ENCODE data around the gene MAPKAP1. TPM values are rescaled to one million over a fixed set of nuclear protein-coding genes. Genes with fewer than 3 reads are reported as not detected.
"Not testable (repeated sequence)": the region's sequence is repeated elsewhere in the genome, so short reads cannot be mapped to it uniquely, and the experiment has no call there.

MAPKAP1 gene
- total and polyA plus RNA-seq, 3 experiments from 2014 or later, result 64.7 to 119 (median 111) TPM

DNA sequence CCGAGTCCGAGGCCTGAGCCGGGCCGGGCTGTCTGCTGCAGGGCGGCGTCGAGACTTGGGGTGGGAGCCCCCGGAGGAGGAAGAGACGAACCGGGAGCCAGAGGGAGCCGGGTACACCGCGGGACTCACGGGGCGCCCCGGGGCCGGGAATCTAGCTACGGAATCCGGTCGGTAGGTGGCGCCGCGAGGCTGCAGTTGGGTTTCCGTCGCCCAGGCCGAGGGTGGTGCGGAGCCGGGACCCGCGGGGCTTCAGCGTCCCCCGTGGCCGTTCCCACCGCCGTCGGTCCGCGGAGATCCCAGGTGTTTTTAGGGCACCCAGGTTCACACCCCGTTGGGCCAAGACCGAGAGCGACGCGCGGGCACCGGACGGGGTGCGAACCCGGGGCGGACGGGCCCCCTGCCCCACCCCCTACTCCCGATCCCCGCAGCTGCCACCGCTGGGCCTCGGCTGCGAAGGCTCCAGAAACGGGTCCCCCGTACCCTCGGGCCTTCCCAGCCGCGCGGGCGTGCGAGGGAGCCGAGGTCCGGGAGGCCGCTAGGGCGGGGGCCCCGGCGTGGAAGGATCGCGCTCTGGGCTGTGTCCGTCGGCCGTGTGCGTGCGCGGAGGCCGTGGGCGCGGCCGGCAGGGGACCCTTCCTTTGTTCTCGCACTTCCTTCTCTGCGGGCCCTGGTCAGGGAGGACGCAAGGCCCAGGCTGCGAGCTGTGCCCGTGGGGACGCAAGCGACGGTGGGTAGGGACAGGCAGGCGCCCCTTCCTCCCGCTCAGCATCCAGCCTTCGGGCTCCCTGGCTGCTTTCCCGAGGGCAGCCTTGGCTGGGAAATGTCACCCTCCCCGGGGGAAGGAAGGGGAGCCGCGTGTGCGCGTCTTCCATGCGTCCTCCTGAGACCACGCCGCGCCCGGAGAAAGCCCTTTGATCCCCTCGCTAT is 298.8 kb downstream of the MAPKAP1 start:
- no peaks in the 10 kb centered on the region for H3K9me3 Mint-ChIP-seq
- H3K4me3 Mint-ChIP-seq, result peak overlapping the region in 6 of 7 donors; percentile 44 to 79 (median 70)
- H3K27ac Mint-ChIP-seq, result no peak overlapping the region
- H3K36me3 Mint-ChIP-seq, result peaks cover 0 to 3% (median 0%) of the 10 kb centered on the region in 3 donors
- Histone ChIP-seq H3K36me3 (ENCODE audit: insufficient read depth, low read length) (no peaks in the 10 kb centered on the region), H3K27me3 (ENCODE audit: insufficient read depth, low read length, poor library complexity, severe bottlenecking) (no peaks in the 10 kb centered on the region), H3K27ac (ENCODE audit: low read depth, low read length) (no peak overlapping the region), H3K4me3 (ENCODE audit: low read length) (peak overlapping the region; percentile 49), H3K4me1 (ENCODE audit: insufficient read depth, low read length) (no peaks in the 10 kb centered on the region), H3K9me3 (ENCODE audit: low read length) (no peaks in the 10 kb centered on the region)
- POLR2A ChIA-PET, result no interaction called here
- peak; percentile 48 to 76 (median 64) for DNase-seq
- H3K4me1 Mint-ChIP-seq, result peaks cover 6 to 16% (median 7%) of the 10 kb centered on the region in 3 donors
- CTCF ChIA-PET, result interaction anchor here (0.8 to 2.9 kb wide), 13 partner anchors 8 to 1093 kb away, joined by 3 to 22 read pairs (median 4); no protein-coding TSS in a partner anchor
- peaks cover 8 to 36% of the 10 kb centered on the region in 2 donors for H3K27me3 Mint-ChIP-seq

DNA sequence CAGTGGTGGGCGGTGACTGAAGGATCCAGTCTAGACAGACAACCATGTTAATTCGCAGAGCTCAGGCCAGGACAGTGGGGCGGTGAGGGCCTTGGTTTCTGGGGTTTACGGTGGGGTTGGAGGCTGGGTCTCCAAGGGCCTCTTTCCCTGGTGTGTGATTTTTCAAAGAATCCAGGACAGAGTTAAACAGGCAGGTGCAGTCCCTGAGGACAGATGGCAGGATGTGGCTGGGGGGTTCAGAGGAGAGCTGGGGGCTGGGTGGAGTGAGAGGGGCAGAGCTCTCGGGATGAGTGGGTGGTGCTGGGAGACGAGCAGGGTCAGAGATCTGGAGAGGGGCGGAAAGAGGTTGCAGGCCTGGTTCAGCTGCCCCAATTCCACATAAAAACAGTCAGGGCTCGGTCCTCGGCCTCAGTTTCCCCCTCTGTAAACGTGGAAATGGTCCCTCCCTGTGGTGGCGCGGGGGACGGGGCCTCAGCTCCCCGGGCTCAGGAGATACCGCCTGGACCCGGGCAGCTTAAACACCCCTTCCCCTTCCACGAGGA is 299.5 kb downstream of the MAPKAP1 start:
- peaks cover 0 to 3% (median 0%) of the 10 kb centered on the region in 3 donors for H3K36me3 Mint-ChIP-seq
- H3K27ac Mint-ChIP-seq, result no peak overlapping the region
- no peak for DNase-seq
- ChIA-PET CTCF (interaction anchor here (0.8 to 2.9 kb wide), 13 partner anchors 8 to 1093 kb away, joined by 3 to 22 read pairs (median 4); no protein-coding TSS in a partner anchor), POLR2A (no interaction called here)
- no peaks in the 10 kb centered on the region for H3K9me3 Mint-ChIP-seq
- H3K4me3 Mint-ChIP-seq, result peak overlapping the region in 5 of 7 donors; percentile 63 to 83 (median 72)
- H3K4me1 Mint-ChIP-seq, result peaks cover 6 to 16% (median 7%) of the 10 kb centered on the region in 3 donors
- Histone ChIP-seq H3K4me3 (ENCODE audit: low read length) (no peak overlapping the region), H3K9me3 (ENCODE audit: low read length) (no peaks in the 10 kb centered on the region), H3K4me1 (ENCODE audit: insufficient read depth, low read length) (no peaks in the 10 kb centered on the region), H3K36me3 (ENCODE audit: insufficient read depth, low read length) (no peaks in the 10 kb centered on the region), H3K27ac (ENCODE audit: low read depth, low read length) (no peak overlapping the region), H3K27me3 (ENCODE audit: insufficient read depth, low read length, poor library complexity, severe bottlenecking) (no peaks in the 10 kb centered on the region)
- peaks cover 8 to 36% of the 10 kb centered on the region in 2 donors for H3K27me3 Mint-ChIP-seq

DNA sequence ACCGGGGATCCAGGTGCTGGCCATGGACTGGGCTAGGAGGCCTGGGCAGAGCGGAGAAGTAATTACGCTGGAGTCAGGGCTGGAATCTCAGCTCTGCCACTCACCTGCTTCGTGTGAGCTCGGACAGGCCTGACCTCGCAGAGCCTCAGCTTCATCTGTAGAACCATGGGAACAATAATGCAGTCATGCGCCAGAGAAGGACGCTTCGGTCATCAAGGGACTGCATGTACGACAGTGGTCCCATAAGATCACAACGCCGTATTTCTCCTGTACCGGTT is 300.3 kb downstream of the MAPKAP1 start:
- no peak overlapping the region for H3K27ac ChIP-seq (ENCODE audit: low read depth, low read length)
- no peaks in the 10 kb centered on the region for H3K27me3 ChIP-seq (ENCODE audit: insufficient read depth, low read length, poor library complexity, severe bottlenecking)
- DNase-seq, result no peak
- H3K4me3 Mint-ChIP-seq, result peak overlapping the region in 4 of 7 donors; percentile 35 to 80 (median 70)
- no peaks in the 10 kb centered on the region for H3K4me1 ChIP-seq (ENCODE audit: insufficient read depth, low read length)
- H3K27me3 Mint-ChIP-seq, result peaks cover 7 to 36% of the 10 kb centered on the region in 2 donors
- H3K36me3 ChIP-seq (ENCODE audit: insufficient read depth, low read length), result no peaks in the 10 kb centered on the region
- no peak overlapping the region for H3K4me3 ChIP-seq (ENCODE audit: low read length)
- no peaks in the 10 kb centered on the region for H3K9me3 ChIP-seq (ENCODE audit: low read length)
- ChIA-PET POLR2A (no interaction called here), CTCF (interaction anchor here (1.1 to 2.9 kb wide), 3 partner anchors 15 to 1084 kb away, joined by 3 to 22 read pairs (median 10); no protein-coding TSS in a partner anchor)
- no peaks in the 10 kb centered on the region for H3K9me3 Mint-ChIP-seq
- H3K27ac Mint-ChIP-seq, result no peak overlapping the region
- peaks cover 6 to 16% (median 7%) of the 10 kb centered on the region in 3 donors for H3K4me1 Mint-ChIP-seq
- H3K36me3 Mint-ChIP-seq, result peaks cover 0 to 3% (median 0%) of the 10 kb centered on the region in 3 donors

DNA sequence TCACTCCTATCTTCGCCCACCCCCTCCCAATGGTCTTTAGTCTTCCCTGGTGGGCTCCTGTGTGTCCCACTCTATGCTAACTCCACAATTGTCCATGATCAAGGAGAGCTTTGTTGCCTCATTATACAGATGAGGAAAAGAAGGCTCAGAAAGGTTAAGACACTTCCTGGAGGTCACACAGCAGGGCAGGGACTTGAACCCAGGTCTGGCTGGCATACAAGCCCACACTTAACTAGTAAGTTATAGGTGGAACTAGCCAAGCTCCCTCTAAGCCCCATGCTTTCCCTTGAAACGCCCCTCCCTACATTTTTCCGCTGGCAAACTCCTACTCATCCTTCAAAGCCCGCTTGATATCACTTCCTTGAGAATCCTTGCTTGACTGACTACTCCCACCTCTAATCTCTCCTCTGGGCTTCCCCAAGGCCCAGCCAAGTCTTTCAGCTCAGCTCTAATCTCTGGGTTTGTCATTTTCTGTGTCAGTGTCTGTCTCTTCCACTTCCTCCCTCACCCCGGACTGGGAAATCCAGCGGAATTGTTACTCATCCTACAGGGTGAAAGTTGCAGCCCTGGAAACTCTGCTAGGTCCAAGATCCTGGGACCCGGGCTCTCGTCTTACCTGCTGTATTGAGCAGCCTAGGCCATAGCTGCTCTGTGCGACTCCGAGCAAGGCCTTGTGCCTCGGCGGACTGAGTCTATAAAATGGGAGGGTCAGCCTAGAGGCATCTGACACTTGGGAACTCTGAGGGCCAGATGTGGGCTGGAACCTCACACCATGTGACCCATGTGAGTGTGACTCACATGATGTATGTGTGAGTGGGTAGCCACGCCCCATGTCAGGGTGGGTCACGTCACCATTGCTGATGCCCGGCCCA is 300.8 kb downstream of the MAPKAP1 start:
- Mint-ChIP-seq H3K36me3 (peaks cover 0 to 3% (median 0%) of the 10 kb centered on the region in 3 donors), H3K4me1 (peaks cover 6 to 16% (median 7%) of the 10 kb centered on the region in 3 donors), H3K4me3 (peak overlapping the region in 3 of 7 donors; percentile 35 to 80 (median 69)), H3K27me3 (peaks cover 7 to 33% of the 10 kb centered on the region in 2 donors), H3K27ac (peak overlapping the region in 1 of 8 donors; percentile 79), H3K9me3 (no peaks in the 10 kb centered on the region)
- ChIA-PET POLR2A (no interaction called here), CTCF (interaction anchor here (2.9 kb wide), 1 partner anchor 822 kb away, joined by 22 read pairs; no protein-coding TSS in a partner anchor)
- no peaks in the 10 kb centered on the region for H3K4me1 ChIP-seq (ENCODE audit: insufficient read depth, low read length)
- no peaks in the 10 kb centered on the region for H3K36me3 ChIP-seq (ENCODE audit: insufficient read depth, low read length)
- no peak overlapping the region for H3K27ac ChIP-seq (ENCODE audit: low read depth, low read length)
- H3K27me3 ChIP-seq (ENCODE audit: insufficient read depth, low read length, poor library complexity, severe bottlenecking), result no peaks in the 10 kb centered on the region
- H3K9me3 ChIP-seq (ENCODE audit: low read length), result no peaks in the 10 kb centered on the region
- DNase-seq, result no peak
- H3K4me3 ChIP-seq (ENCODE audit: low read length), result no peak overlapping the region

DNA sequence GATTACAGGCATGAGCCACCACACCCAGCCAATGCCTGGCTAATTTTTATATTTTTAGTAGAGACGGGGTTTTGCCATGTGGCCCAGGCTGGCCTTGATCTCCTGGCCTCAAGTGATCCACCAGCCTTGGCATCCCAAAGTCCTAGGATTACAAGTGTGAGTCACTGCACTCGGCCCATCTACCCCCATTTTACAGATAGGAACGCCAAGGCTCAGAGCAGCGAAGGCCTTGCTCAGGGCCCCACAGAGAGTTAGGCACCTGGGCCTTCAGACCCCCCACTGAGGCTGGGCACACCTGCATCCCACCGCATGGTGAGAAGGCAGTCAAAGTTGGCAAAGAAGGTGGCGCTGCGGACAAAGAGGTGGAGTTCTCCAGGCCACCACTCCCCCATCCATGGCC is 302.3 kb downstream of the MAPKAP1 start:
- peaks cover 4 to 12% (median 4%) of the 10 kb centered on the region in 3 donors for H3K4me1 Mint-ChIP-seq
- peaks cover 0 to 3% (median 0%) of the 10 kb centered on the region in 3 donors for H3K36me3 Mint-ChIP-seq

DNA sequence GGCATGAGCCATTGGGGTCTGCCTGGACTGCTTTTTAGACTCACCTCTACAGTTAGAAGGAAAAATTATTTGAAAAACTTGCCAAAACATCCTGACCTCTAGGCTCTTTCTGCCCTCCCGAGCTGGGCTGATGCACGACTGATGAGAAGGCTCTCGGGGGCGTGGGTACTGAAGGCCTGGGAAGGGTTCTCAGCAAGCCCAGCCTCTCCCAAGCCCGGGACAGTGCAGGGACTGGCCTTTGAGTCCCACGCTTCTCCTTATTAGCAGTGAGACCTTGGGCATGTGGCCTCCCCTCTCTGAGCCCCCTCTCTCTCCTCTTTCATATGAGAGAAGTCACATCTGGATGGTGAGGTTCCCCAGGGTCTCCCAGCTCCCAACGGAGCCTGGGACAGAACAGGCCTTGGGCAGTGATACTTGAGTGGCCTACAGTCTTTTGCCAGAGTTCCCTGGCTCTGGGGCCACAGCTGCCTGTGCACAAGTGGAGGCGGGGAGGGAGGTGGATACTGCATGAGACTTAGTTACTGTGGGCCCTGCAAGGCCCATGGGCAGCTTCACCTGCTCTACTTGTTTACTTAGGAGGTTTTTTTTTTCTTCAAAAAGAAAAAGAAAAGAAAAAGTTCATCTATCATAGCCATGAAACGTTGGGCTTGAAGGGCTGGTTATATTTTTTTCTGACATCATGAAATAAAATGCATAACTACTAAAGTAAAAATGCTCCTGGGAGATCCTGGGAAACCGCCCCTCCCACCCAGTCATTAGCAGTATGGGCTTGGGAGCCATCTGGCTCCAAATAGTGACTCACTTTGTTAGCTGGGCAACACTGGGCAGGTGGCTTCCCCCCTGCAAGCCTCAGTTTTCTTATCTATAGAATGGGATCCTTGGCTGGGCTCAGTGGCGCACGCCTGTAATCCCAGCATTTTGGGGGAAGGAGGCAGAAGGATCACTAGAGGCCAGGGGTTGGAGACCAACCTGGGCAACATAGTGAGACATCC is 306.0 kb downstream of the MAPKAP1 start:
- Mint-ChIP-seq H3K27ac (no peak overlapping the region), H3K4me1 (no peaks in the 10 kb centered on the region), H3K9me3 (no peaks in the 10 kb centered on the region), H3K4me3 (no peak overlapping the region), H3K36me3 (no peaks in the 10 kb centered on the region), H3K27me3 (peaks cover 0 to 4% of the 10 kb centered on the region in 2 donors)
- Histone ChIP-seq H3K27me3 (ENCODE audit: insufficient read depth, low read length, poor library complexity, severe bottlenecking) (no peaks in the 10 kb centered on the region), H3K27ac (ENCODE audit: low read depth, low read length) (no peak overlapping the region), H3K4me1 (ENCODE audit: insufficient read depth, low read length) (no peaks in the 10 kb centered on the region), H3K4me3 (ENCODE audit: low read length) (no peak overlapping the region), H3K9me3 (ENCODE audit: low read length) (no peaks in the 10 kb centered on the region), H3K36me3 (ENCODE audit: insufficient read depth, low read length) (no peaks in the 10 kb centered on the region)
- DNase-seq, result no peak
- ChIA-PET POLR2A (no interaction called here), CTCF (no interaction called here)

More for the DNA sequence above, 302.3 kb downstream of the MAPKAP1 start:
- H3K9me3 ChIP-seq (ENCODE audit: low read length), result no peaks in the 10 kb centered on the region
- H3K4me3 Mint-ChIP-seq, result no peak overlapping the region
- peaks cover 7 to 26% of the 10 kb centered on the region in 2 donors for H3K27me3 Mint-ChIP-seq
- no peaks in the 10 kb centered on the region for H3K36me3 ChIP-seq (ENCODE audit: insufficient read depth, low read length)
- CTCF ChIA-PET, result no interaction called here
- POLR2A ChIA-PET, result no interaction called here
- H3K9me3 Mint-ChIP-seq, result no peaks in the 10 kb centered on the region
- H3K27ac Mint-ChIP-seq, result peak overlapping the region in 1 of 8 donors; percentile 69
- H3K27me3 ChIP-seq (ENCODE audit: insufficient read depth, low read length, poor library complexity, severe bottlenecking), result no peaks in the 10 kb centered on the region
- no peak overlapping the region for H3K4me3 ChIP-seq (ENCODE audit: low read length)
- H3K27ac ChIP-seq (ENCODE audit: low read depth, low read length), result no peak overlapping the region
- DNase-seq, result no peak
- H3K4me1 ChIP-seq (ENCODE audit: insufficient read depth, low read length), result no peaks in the 10 kb centered on the region

DNA sequence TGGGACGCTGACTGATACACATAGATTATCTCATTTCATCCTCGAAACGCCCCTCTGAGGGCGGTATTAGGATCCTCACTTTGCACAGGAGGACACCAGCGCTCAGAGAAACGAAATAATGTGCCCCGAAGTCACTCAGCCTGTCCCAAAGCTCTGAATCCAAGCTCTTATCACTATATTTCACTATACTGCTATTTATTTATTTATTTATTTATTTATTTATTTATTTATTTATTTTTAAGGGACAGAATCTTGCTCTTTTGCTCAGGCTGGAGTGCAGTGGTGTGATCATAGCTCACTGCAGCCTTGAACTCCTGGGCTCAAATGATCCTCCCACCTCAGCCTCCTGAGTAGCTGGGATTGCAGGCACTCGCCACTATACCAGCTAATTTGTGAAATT is 306.8 kb downstream of the MAPKAP1 start:
- H3K4me3 Mint-ChIP-seq; H3K36me3 Mint-ChIP-seq; DNase-seq; POLR2A ChIA-PET; CTCF ChIA-PET; H3K27me3 ChIP-seq (ENCODE audit: insufficient read depth, low read length, poor library complexity, severe bottlenecking); H3K9me3 Mint-ChIP-seq; H3K27me3 Mint-ChIP-seq; H3K27ac Mint-ChIP-seq; H3K4me1 Mint-ChIP-seq; H3K9me3 ChIP-seq (ENCODE audit: low read length); H3K27ac ChIP-seq (ENCODE audit: low read depth, low read length); H3K36me3 ChIP-seq (ENCODE audit: insufficient read depth, low read length); H3K4me3 ChIP-seq (ENCODE audit: low read length); H3K4me1 ChIP-seq (ENCODE audit: insufficient read depth, low read length): not testable (repeated sequence)

Data from CD8-positive, alpha-beta memory T cell (primary cell).